HCT116 (cell line): ENCODE results near the gene ZNF99. TPM values are rescaled to one million over a fixed set of nuclear protein-coding genes. Genes with fewer than 3 reads are reported as not detected.

Source experiments
- ATAC-seq: fragments of 200-7000 bp; cut with Tn5 transposase; 2 replicates; pipeline ENCODE4 v1.9.1; 2020; ENCODE audit warnings: mild to moderate bottlenecking, moderate library complexity
- BruUV-seq: library from RNA; stranded (reverse); fragments of 400-500 nt; replicated peaks from 2 replicates; lab custom pipeline; 2021; lab: Mats Ljungman, UMichigan
- CTCF ChIA-PET: fragments of 300-600 bp; sonication (Branson Sonifier 250); formaldehyde crosslinking; loops from one replicate; lab custom pipeline; 2021; ENCODE audit warnings: antibody characterized with exemption; lab: Charles Lee
- POLR2A ChIA-PET: fragments of 300-600, 350-600 bp; sonication (Branson Sonifier 250); formaldehyde crosslinking; loops from one replicate; lab custom pipeline; 2021; ENCODE audit warnings: antibody characterized with exemption; lab: Charles Lee
- RAD21 ChIA-PET, 2 experiments: fragments of 300-600 bp; sonication (Branson Sonifier 250); formaldehyde crosslinking; loops; one replicate each; lab custom pipeline; 2023; ENCODE audit warnings: low total read pairs in 2 of 2; ENCODE audit not compliant: uncharacterized antibody in 2 of 2, unreplicated experiment in 2 of 2, low non-redundant PET in 1 of 2; lab: Charles Lee
- DNase-seq: peaks from one replicate; pipeline ENCODE4 v3.0.0-alpha.2; 2010; ENCODE audit warnings: low read depth, low spot score
- H2AFZ ChIP-seq: fragments of 200-600 bp; shearing (Covaris generic), sonication (generic); 2 replicates; pipeline ENCODE4 v1.6.1; 2017; ENCODE audit warnings: low read depth, mixed run types, mixed read lengths, antibody characterized with exemption, low read length; ENCODE audit not compliant: poor library complexity, severe bottlenecking
- H3K27ac ChIP-seq: 2 replicates; pipeline ENCODE4 v1.5.1; 2012; ENCODE audit warnings: low read depth, low read length
- H3K27me3 ChIP-seq: fragments of 200-600 bp; sonication (generic); 2 replicates; pipeline ENCODE4 v1.6.1; 2016; ENCODE audit warnings: mixed run types, low read length, mixed read lengths; ENCODE audit not compliant: insufficient read depth
- H3K36me3 ChIP-seq, 2 experiments: fragments of 200-500 bp in 1 of 2; fragments of 200-600 bp in 1 of 2; sonication (Bioruptor generic) in 1 of 2; sonication (generic) in 1 of 2; 2 replicates each; pipeline versions ENCODE4 v1.5.1 to v1.6.1; 2014 to 2016; ENCODE audit warnings: low read length in 2 of 2, inconsistent platforms in 1 of 2, mixed read lengths in 1 of 2, mixed run types in 1 of 2; ENCODE audit not compliant: insufficient read depth in 2 of 2, control insufficient read depth in 1 of 2
- H3K4me1 ChIP-seq, 2 experiments: fragments of 200-600 bp in 1 of 2; sonication (generic) in 1 of 2; 2 replicates each; pipeline versions ENCODE4 v1.5.1 to v1.6.1; 2012 to 2017; ENCODE audit warnings: low read length in 2 of 2, inconsistent platforms in 1 of 2, mild to moderate bottlenecking in 1 of 2, mixed read lengths in 1 of 2, mixed run types in 1 of 2, moderate library complexity in 1 of 2; ENCODE audit not compliant: insufficient read depth in 2 of 2, control insufficient read depth in 1 of 2
- H3K4me2 ChIP-seq: fragments of 200-600 bp; sonication (generic); 2 replicates; pipeline ENCODE4 v1.6.1; 2017; ENCODE audit warnings: mixed run types, low read length, mixed read lengths
- H3K4me3 ChIP-seq, 2 experiments: fragments of 200-600 bp in 1 of 2; sonication (generic) in 1 of 2; replicated peaks in 1 of 2; 2 replicates each; pipeline ENCODE4 v1.5.1; 2011 to 2016; ENCODE audit warnings: low read length in 2 of 2, control low read depth in 1 of 2, low read depth in 1 of 2, mild to moderate bottlenecking in 1 of 2, mixed read lengths in 1 of 2, mixed run types in 1 of 2
- H3K79me2 ChIP-seq: fragments of 200-600 bp; sonication (generic); 2 replicates; pipeline ENCODE4 v1.6.1; 2017; ENCODE audit warnings: mild to moderate bottlenecking, mixed run types, low read length, moderate library complexity, mixed read lengths; ENCODE audit not compliant: insufficient read depth
- H3K9ac ChIP-seq: fragments of 200-600 bp; sonication (generic); 2 replicates; pipeline ENCODE4 v1.6.1; 2016; ENCODE audit warnings: low read length, mixed read lengths
- H3K9me2 ChIP-seq: fragments of 200-600 bp; sonication (generic), shearing (Covaris generic); 2 replicates; pipeline ENCODE4 v1.6.1; 2017; ENCODE audit warnings: mixed run types, mild to moderate bottlenecking, moderate library complexity; ENCODE audit not compliant: insufficient read depth
- H3K9me3 ChIP-seq, 2 experiments: fragments of 200-500 bp in 1 of 2; fragments of 200-600 bp in 1 of 2; sonication (Bioruptor generic) in 1 of 2; sonication (generic) in 1 of 2; 2 replicates each; pipeline ENCODE4 v1.6.1; 2014 to 2017; ENCODE audit warnings: low read length in 2 of 2, mixed read lengths in 2 of 2, inconsistent platforms in 1 of 2, low read depth in 1 of 2, mild to moderate bottlenecking in 1 of 2, mixed run types in 1 of 2, moderate library complexity in 1 of 2; ENCODE audit not compliant: control insufficient read depth in 1 of 2, insufficient read depth in 1 of 2
- H4K20me1 ChIP-seq: fragments of 200-600 bp; sonication (generic), shearing (Covaris generic); 2 replicates; pipeline ENCODE4 v1.6.1; 2017; ENCODE audit warnings: mixed run types, mild to moderate bottlenecking, moderate library complexity; ENCODE audit not compliant: insufficient read depth
- CBX3 ChIP-seq: IDR thresholded peaks from 2 replicates; pipeline ENCODE4 v1.6.1; 2012; ENCODE audit warnings: low read depth
- EGR1 ChIP-seq: IDR thresholded peaks from 2 replicates; pipeline ENCODE4 v1.6.1; 2012; ENCODE audit warnings: low read depth
- ELF1 ChIP-seq: IDR thresholded peaks from 2 replicates; pipeline ENCODE4 v1.6.1; 2012; ENCODE audit warnings: low read depth, borderline replicate concordance
- EZH2phosphoT487 ChIP-seq: fragments of 200-600 bp; IDR thresholded peaks from 2 replicates; pipeline ENCODE4 v1.6.1; 2018; ENCODE audit warnings: antibody characterized with exemption, borderline replicate concordance
- JUND ChIP-seq: IDR thresholded peaks from 2 replicates; pipeline ENCODE4 v1.6.1; 2012
- SRF ChIP-seq: IDR thresholded peaks from 2 replicates; pipeline ENCODE4 v1.6.1; 2012; ENCODE audit warnings: low read depth
- YY1 ChIP-seq: IDR thresholded peaks from 2 replicates; pipeline ENCODE4 v1.6.1; 2011; ENCODE audit warnings: low read length, low read depth, moderate library complexity, mild to moderate bottlenecking; ENCODE audit not compliant: insufficient replicate concordance; ENCODE audit errors: extremely low read depth
- ZFX ChIP-seq: fragments of 450-650 bp; IDR thresholded peaks from 2 replicates; pipeline ENCODE4 v1.6.1; 2017
- ZNF274 ChIP-seq: fragments of 200-500 bp; sonication (Bioruptor generic); IDR thresholded peaks from 2 replicates; pipeline ENCODE4 v1.6.1; 2014; ENCODE audit warnings: mild to moderate bottlenecking, low read depth, low read length, inconsistent platforms
- intact Hi-C: fragments of 100-400 bp; cut with micrococcal nuclease; formaldehyde crosslinking; loops from 2 replicates; pipeline ENCODE4 v1.10.0; 2022
- total RNA-seq: library from RNA; stranded (reverse); gene quantifications from one replicate; pipeline ENCODE4 v1.2.1, GENCODE V29; 2021; ENCODE audit not compliant: unreplicated experiment
- TF ChIP-seq, protein P1 (sequence below): IDR thresholded peaks from 2 replicates; pipeline ENCODE4 v1.6.1; 2012; ENCODE audit warnings: low read depth
- TF ChIP-seq, protein P2 (sequence below): IDR thresholded peaks from 2 replicates; pipeline ENCODE4 v1.6.1; 2011; ENCODE audit warnings: mild to moderate bottlenecking, low read length, moderate library complexity; ENCODE audit not compliant: insufficient replicate concordance; ENCODE audit errors: extremely low read depth

ZNF99 gene
- total RNA-seq, 1 experiment from 2014 or later: not detected

DNA sequence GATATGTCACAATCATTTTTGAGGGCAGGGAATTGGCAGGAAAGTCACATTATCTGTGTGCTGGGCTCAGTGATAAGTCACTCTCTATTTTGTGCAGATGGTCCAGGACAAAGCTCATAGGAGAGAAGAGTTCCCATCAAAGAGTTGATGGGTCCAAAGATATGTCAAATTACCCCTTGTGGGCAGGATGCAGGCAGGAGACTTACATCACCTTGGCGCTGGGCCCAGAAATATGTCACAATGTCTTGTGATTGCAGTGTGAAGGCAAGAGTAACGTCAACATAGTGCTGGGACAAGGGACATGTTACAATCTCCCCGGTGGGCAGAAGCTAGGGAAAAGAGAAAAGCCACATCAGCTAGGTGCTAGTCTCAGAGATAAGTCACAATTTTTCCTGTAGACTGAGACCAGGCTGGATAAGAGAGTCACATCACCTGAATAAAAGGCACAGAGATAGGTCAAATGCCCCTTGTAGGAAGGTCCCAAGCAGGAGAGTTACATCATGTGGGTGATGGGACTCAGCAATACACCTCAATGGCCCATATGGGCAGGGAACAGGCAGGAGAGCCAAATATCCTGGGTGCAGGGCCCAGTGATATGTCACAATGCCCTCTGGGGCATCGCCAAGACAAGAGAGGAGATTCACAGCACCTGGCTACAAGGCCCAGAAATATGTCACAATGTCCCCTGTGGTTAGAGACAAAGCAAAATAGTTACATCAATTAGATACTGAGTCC, 47.9 kb downstream of the ZNF99 start:
- no TSS peak for BruUV-seq
- H3K79me2 ChIP-seq: no peaks in the 10 kb centered on the region
- no peak overlapping the region for H3K4me2 ChIP-seq
- no peaks in the 10 kb centered on the region for H3K9me2 ChIP-seq
- intact Hi-C loops: no loop called here
- no peak for TF ChIP-seq YY1
- TF ChIP-seq, protein P1, sequence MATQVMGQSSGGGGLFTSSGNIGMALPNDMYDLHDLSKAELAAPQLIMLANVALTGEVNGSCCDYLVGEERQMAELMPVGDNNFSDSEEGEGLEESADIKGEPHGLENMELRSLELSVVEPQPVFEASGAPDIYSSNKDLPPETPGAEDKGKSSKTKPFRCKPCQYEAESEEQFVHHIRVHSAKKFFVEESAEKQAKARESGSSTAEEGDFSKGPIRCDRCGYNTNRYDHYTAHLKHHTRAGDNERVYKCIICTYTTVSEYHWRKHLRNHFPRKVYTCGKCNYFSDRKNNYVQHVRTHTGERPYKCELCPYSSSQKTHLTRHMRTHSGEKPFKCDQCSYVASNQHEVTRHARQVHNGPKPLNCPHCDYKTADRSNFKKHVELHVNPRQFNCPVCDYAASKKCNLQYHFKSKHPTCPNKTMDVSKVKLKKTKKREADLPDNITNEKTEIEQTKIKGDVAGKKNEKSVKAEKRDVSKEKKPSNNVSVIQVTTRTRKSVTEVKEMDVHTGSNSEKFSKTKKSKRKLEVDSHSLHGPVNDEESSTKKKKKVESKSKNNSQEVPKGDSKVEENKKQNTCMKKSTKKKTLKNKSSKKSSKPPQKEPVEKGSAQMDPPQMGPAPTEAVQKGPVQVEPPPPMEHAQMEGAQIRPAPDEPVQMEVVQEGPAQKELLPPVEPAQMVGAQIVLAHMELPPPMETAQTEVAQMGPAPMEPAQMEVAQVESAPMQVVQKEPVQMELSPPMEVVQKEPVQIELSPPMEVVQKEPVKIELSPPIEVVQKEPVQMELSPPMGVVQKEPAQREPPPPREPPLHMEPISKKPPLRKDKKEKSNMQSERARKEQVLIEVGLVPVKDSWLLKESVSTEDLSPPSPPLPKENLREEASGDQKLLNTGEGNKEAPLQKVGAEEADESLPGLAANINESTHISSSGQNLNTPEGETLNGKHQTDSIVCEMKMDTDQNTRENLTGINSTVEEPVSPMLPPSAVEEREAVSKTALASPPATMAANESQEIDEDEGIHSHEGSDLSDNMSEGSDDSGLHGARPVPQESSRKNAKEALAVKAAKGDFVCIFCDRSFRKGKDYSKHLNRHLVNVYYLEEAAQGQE: no peak
- no peak for TF ChIP-seq CBX3
- no peak for TF ChIP-seq ELF1
- H3K9ac ChIP-seq: no peak overlapping the region
- no peaks in the 10 kb centered on the region for H3K27me3 ChIP-seq
- no peak overlapping the region for H3K4me3 ChIP-seq
- ChIA-PET RAD21 (no interaction called here), CTCF (no interaction called here), POLR2A (no interaction called here)
- H3K9me3 ChIP-seq: peaks cover 16 to 49% of the 10 kb centered on the region in 2 experiments; a peak in 2 of 4 replicates
- no peak overlapping the region for H2AFZ ChIP-seq
- no peak overlapping the region for H3K27ac ChIP-seq
- no peaks in the 10 kb centered on the region for H3K4me1 ChIP-seq
- DNase-seq (no peak), ATAC-seq (no peak)
- no peaks in the 10 kb centered on the region for H3K36me3 ChIP-seq
- H4K20me1 ChIP-seq: no peaks in the 10 kb centered on the region

DNA sequence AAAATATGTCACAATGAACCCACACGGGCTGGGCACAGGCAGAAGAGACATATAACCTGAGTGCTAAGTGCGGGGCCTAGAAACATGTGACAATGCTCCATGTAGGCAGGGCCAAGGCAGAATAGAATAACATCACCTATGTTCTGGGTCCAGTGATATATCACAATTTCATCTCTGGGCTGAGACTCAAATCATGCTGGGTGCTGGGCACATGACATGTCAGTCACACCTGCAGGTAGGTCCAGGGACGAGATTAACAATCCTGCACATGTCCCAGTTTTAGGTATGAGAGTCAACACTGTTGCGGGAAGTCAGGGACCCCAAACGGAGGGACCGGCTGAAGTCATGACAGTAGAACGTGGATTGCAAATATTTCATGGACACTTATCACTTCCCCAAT, 50.3 kb downstream of the ZNF99 start:
- ChIA-PET RAD21 (no interaction called here), CTCF (no interaction called here), POLR2A (no interaction called here)
- H3K4me3 ChIP-seq: no peak overlapping the region
- H3K27me3 ChIP-seq: no peaks in the 10 kb centered on the region
- H3K27ac ChIP-seq: no peak overlapping the region
- no peaks in the 10 kb centered on the region for H3K36me3 ChIP-seq
- H3K4me1 ChIP-seq: no peaks in the 10 kb centered on the region
- no peak for DNase-seq
- H3K4me2 ChIP-seq: no peak overlapping the region
- intact Hi-C loops: no loop called here
- H4K20me1 ChIP-seq: no peaks in the 10 kb centered on the region
- no peaks in the 10 kb centered on the region for H3K9me2 ChIP-seq
- ATAC-seq: no peak
- H2AFZ ChIP-seq: no peak overlapping the region
- BruUV-seq: no TSS peak
- H3K9ac ChIP-seq: no peak overlapping the region
- H3K79me2 ChIP-seq: no peaks in the 10 kb centered on the region
- peaks cover 12 to 38% of the 10 kb centered on the region in 2 experiments; a peak in 2 of 4 replicates for H3K9me3 ChIP-seq
- TF ChIP-seq ZNF274 (no peak), JUND (no peak), SRF (no peak), EGR1 (no peak), ZFX (no peak), YY1 (no peak), EZH2phosphoT487 (no peak)
- TF ChIP-seq, protein P2, sequence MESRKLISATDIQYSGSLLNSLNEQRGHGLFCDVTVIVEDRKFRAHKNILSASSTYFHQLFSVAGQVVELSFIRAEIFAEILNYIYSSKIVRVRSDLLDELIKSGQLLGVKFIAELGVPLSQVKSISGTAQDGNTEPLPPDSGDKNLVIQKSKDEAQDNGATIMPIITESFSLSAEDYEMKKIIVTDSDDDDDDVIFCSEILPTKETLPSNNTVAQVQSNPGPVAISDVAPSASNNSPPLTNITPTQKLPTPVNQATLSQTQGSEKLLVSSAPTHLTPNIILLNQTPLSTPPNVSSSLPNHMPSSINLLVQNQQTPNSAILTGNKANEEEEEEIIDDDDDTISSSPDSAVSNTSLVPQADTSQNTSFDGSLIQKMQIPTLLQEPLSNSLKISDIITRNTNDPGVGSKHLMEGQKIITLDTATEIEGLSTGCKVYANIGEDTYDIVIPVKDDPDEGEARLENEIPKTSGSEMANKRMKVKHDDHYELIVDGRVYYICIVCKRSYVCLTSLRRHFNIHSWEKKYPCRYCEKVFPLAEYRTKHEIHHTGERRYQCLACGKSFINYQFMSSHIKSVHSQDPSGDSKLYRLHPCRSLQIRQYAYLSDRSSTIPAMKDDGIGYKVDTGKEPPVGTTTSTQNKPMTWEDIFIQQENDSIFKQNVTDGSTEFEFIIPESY: no peak
